HepG2 (cell line): Measurements from ENCODE around the gene PDGFB. TPM values are rescaled to one million over a fixed set of nuclear protein-coding genes. Genes with fewer than 3 reads are reported as not detected.

ENCODE experiments used
- BCL6 ChIP-seq: IDR thresholded peaks from 2 replicates; pipeline ENCODE4 v1.6.1; 2016; ENCODE audit warnings: missing genetic modification reagents, missing compliant biosample characterization
- GLI4 ChIP-seq: sonication (generic); formaldehyde crosslinking; IDR thresholded peaks from 2 replicates; pipeline ENCODE4 v1.5.1; 2020; ENCODE audit warnings: missing genetic modification reagents, mild to moderate bottlenecking, moderate library complexity, borderline replicate concordance
- HDAC6 ChIP-seq: fragments of 200-600 bp; sonication (generic); IDR thresholded peaks from 2 replicates; pipeline ENCODE4 v1.7.0; 2017; ENCODE audit warnings: mild to moderate bottlenecking, antibody characterized with exemption, low read length, low read depth
- MAFF ChIP-seq: IDR thresholded peaks from 2 replicates; pipeline ENCODE4 v1.6.1; 2011; ENCODE audit warnings: low read depth, low read length, improper control_type of control experiment
- NR2F6 ChIP-seq, 2 experiments: IDR thresholded peaks; 2 replicates each; pipeline ENCODE4 v1.6.1; 2016; ENCODE audit warnings: antibody characterized with exemption in 1 of 2, mild to moderate bottlenecking in 1 of 2
- ZBTB21 ChIP-seq: sonication (generic); formaldehyde crosslinking; IDR thresholded peaks from 2 replicates; pipeline ENCODE4 v1.4.0; 2020; ENCODE audit warnings: missing genetic modification reagents
- ZNF256 ChIP-seq: sonication (generic); formaldehyde crosslinking; conservative IDR thresholded peaks from 2 replicates; pipeline ENCODE4 v1.4.0; 2020; ENCODE audit warnings: missing genetic modification reagents
- ZNF331 ChIP-seq: sonication (generic); formaldehyde crosslinking; IDR thresholded peaks from 2 replicates; pipeline ENCODE4 v1.4.0; 2020; ENCODE audit warnings: missing genetic modification reagents
- ZNF547 ChIP-seq: sonication (generic); formaldehyde crosslinking; IDR thresholded peaks from 2 replicates; pipeline ENCODE4 v1.5.1; 2020; ENCODE audit warnings: mild to moderate bottlenecking, missing genetic modification reagents
- ZNF644 ChIP-seq: IDR thresholded peaks from 2 replicates; pipeline ENCODE4 v1.6.1; 2016; ENCODE audit warnings: low read depth
- ZSCAN20 ChIP-seq: sonication (generic); formaldehyde crosslinking; IDR thresholded peaks from 2 replicates; pipeline ENCODE4 v1.4.0; 2020; ENCODE audit warnings: missing genetic modification reagents, mild to moderate bottlenecking, borderline replicate concordance
- polyA plus RNA-seq, 8 experiments: library from polyadenylated mRNA; depleted of rRNA in 3 of 8; stranded (reverse) in 7 of 8; unstranded in 1 of 8; fragments of >200 nt; fragmentation: Illumina TruSeq in 4 of 8; extraction: Trizol in 4 of 8; gene quantifications; 2 replicates each; pipeline versions ENCODE4 v1.2.1 to v1.2.3, GENCODE V29; 2011 to 2016; ENCODE audit warnings: low read depth in 4 of 8, missing spikeins in 1 of 8, mixed read lengths in 1 of 8; ENCODE audit not compliant: insufficient read depth in 1 of 8
- total RNA-seq, 5 experiments: library from RNA; depleted of rRNA; stranded (reverse); fragments of >200 nt; fragmentation: Illumina TruSeq; extraction: Trizol; gene quantifications; 2 replicates each; pipeline ENCODE4 v1.2.3, GENCODE V29; 2016; ENCODE audit warnings: low read depth in 1 of 5
- TF ChIP-seq, protein P1 (sequence below): sonication (generic); formaldehyde crosslinking; IDR thresholded peaks from 2 replicates; pipeline ENCODE4 v1.9.0; 2021; ENCODE audit warnings: missing genetic modification reagents, mild to moderate bottlenecking, borderline replicate concordance
- TF ChIP-seq, protein P2 (sequence below): conservative IDR thresholded peaks from 2 replicates; pipeline ENCODE4 v1.6.1; 2018; ENCODE audit warnings: missing genetic modification reagents
- TF ChIP-seq, protein P3 (sequence below): sonication (generic); formaldehyde crosslinking; IDR thresholded peaks from 2 replicates; pipeline ENCODE4 v1.4.0; 2020; ENCODE audit warnings: missing genetic modification reagents
- TF ChIP-seq, protein P4 (sequence below): sonication (generic); formaldehyde crosslinking; IDR thresholded peaks from 2 replicates; pipeline ENCODE4; 2020; ENCODE audit warnings: missing genetic modification reagents, mild to moderate bottlenecking, borderline replicate concordance
- TF ChIP-seq, protein P5 (sequence below): sonication (generic); formaldehyde crosslinking; IDR thresholded peaks from 2 replicates; pipeline ENCODE4 v1.9.0; 2021; ENCODE audit warnings: mild to moderate bottlenecking, missing genetic modification reagents

The PDGFB gene
- total and polyA plus RNA-seq, 2 of the 13 experiments (the other 11 are each of a cell fraction or from before 2014, with no cell fraction given) = 1.4 to 10.1 TPM

DNA sequence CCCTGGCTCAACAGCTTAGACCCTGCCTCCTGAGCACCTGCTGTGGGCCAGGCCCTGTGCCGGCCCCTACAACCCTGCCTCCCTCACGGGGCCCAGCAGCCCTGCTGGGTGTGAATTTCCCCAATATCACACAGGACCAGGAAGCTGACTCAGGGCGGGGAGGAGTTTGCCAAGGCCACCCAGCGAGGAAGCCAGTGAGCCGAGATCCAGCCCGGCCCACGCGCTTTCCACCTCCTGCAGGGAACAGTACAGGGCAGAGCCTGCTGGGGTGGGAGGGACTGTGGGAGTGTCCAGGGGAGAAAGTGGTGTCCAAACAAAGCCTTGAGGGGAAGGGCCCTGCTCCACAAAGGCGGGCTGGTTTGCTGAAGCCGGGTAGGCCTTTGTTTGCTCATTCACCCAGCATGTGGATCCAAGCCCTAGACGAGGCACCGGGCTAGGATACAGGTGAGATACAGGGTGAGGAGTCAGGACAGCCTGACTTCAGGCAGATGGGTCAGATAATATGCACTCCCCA, 47.8 kb upstream of the PDGFB start (continued):
- TF ChIP-seq ZNF547 (CRISPR knock-in tag) (0 out of 2 replicates have a peak, but pooled peaks have one; percentile 27), ZNF256 (0 out of 2 replicates have a peak, but pooled peaks have one; percentile 8), BCL6 (CRISPR knock-in tag) (0 out of 2 replicates have a peak, but pooled peaks have one; percentile 10), ZBTB21 (CRISPR knock-in tag) (no peak), GLI4 (CRISPR knock-in tag) (no peak), ZSCAN20 (CRISPR knock-in tag) (no peak), ZNF644 (0 out of 2 replicates have a peak, but pooled peaks have one; percentile 19), MAFF (no peak), ZNF331 (CRISPR knock-in tag) (peak; percentile 77; the same call in 1 of the 2 replicates), NR2F6 (IDR thresholded peaks at IDR 0.05) (no peak), NR2F6 (CRISPR knock-in tag; IDR thresholded peaks at IDR 0.05) (peak; percentile 63; the same call in 1 of the 2 replicates), HDAC6 (no peak)
- TF ChIP-seq, protein P1, sequence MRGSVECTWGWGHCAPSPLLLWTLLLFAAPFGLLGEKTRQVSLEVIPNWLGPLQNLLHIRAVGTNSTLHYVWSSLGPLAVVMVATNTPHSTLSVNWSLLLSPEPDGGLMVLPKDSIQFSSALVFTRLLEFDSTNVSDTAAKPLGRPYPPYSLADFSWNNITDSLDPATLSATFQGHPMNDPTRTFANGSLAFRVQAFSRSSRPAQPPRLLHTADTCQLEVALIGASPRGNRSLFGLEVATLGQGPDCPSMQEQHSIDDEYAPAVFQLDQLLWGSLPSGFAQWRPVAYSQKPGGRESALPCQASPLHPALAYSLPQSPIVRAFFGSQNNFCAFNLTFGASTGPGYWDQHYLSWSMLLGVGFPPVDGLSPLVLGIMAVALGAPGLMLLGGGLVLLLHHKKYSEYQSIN (CRISPR knock-in tag) = no peak
- TF ChIP-seq, protein P2, sequence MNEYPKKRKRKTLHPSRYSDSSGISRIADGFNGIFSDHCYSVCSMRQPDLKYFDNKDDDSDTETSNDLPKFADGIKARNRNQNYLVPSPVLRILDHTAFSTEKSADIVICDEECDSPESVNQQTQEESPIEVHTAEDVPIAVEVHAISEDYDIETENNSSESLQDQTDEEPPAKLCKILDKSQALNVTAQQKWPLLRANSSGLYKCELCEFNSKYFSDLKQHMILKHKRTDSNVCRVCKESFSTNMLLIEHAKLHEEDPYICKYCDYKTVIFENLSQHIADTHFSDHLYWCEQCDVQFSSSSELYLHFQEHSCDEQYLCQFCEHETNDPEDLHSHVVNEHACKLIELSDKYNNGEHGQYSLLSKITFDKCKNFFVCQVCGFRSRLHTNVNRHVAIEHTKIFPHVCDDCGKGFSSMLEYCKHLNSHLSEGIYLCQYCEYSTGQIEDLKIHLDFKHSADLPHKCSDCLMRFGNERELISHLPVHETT (CRISPR knock-in tag) = no peak
- TF ChIP-seq, protein P3, sequence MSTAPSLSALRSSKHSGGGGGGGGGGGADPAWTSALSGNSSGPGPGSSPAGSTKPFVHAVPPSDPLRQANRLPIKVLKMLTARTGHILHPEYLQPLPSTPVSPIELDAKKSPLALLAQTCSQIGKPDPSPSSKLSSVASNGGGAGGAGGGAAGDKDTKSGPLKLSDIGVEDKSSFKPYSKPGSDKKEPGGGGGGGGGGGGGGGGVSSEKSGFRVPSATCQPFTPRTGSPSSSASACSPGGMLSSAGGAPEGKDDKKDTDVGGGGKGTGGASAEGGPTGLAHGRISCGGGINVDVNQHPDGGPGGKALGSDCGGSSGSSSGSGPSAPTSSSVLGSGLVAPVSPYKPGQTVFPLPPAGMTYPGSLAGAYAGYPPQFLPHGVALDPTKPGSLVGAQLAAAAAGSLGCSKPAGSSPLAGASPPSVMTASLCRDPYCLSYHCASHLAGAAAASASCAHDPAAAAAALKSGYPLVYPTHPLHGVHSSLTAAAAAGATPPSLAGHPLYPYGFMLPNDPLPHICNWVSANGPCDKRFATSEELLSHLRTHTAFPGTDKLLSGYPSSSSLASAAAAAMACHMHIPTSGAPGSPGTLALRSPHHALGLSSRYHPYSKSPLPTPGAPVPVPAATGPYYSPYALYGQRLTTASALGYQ (CRISPR knock-in tag) = peak; percentile 38; the same call in 1 of the 2 replicates
- TF ChIP-seq, protein P4, sequence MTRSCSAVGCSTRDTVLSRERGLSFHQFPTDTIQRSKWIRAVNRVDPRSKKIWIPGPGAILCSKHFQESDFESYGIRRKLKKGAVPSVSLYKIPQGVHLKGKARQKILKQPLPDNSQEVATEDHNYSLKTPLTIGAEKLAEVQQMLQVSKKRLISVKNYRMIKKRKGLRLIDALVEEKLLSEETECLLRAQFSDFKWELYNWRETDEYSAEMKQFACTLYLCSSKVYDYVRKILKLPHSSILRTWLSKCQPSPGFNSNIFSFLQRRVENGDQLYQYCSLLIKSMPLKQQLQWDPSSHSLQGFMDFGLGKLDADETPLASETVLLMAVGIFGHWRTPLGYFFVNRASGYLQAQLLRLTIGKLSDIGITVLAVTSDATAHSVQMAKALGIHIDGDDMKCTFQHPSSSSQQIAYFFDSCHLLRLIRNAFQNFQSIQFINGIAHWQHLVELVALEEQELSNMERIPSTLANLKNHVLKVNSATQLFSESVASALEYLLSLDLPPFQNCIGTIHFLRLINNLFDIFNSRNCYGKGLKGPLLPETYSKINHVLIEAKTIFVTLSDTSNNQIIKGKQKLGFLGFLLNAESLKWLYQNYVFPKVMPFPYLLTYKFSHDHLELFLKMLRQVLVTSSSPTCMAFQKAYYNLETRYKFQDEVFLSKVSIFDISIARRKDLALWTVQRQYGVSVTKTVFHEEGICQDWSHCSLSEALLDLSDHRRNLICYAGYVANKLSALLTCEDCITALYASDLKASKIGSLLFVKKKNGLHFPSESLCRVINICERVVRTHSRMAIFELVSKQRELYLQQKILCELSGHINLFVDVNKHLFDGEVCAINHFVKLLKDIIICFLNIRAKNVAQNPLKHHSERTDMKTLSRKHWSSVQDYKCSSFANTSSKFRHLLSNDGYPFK = no peak
- TF ChIP-seq, protein P5, sequence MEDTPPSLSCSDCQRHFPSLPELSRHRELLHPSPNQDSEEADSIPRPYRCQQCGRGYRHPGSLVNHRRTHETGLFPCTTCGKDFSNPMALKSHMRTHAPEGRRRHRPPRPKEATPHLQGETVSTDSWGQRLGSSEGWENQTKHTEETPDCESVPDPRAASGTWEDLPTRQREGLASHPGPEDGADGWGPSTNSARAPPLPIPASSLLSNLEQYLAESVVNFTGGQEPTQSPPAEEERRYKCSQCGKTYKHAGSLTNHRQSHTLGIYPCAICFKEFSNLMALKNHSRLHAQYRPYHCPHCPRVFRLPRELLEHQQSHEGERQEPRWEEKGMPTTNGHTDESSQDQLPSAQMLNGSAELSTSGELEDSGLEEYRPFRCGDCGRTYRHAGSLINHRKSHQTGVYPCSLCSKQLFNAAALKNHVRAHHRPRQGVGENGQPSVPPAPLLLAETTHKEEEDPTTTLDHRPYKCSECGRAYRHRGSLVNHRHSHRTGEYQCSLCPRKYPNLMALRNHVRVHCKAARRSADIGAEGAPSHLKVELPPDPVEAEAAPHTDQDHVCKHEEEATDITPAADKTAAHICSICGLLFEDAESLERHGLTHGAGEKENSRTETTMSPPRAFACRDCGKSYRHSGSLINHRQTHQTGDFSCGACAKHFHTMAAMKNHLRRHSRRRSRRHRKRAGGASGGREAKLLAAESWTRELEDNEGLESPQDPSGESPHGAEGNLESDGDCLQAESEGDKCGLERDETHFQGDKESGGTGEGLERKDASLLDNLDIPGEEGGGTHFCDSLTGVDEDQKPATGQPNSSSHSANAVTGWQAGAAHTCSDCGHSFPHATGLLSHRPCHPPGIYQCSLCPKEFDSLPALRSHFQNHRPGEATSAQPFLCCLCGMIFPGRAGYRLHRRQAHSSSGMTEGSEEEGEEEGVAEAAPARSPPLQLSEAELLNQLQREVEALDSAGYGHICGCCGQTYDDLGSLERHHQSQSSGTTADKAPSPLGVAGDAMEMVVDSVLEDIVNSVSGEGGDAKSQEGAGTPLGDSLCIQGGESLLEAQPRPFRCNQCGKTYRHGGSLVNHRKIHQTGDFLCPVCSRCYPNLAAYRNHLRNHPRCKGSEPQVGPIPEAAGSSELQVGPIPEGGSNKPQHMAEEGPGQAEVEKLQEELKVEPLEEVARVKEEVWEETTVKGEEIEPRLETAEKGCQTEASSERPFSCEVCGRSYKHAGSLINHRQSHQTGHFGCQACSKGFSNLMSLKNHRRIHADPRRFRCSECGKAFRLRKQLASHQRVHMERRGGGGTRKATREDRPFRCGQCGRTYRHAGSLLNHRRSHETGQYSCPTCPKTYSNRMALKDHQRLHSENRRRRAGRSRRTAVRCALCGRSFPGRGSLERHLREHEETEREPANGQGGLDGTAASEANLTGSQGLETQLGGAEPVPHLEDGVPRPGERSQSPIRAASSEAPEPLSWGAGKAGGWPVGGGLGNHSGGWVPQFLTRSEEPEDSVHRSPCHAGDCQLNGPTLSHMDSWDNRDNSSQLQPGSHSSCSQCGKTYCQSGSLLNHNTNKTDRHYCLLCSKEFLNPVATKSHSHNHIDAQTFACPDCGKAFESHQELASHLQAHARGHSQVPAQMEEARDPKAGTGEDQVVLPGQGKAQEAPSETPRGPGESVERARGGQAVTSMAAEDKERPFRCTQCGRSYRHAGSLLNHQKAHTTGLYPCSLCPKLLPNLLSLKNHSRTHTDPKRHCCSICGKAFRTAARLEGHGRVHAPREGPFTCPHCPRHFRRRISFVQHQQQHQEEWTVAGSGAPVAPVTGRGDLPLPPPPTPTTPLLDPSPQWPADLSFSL (CRISPR knock-in tag) = no peak
